GM12891 (cell line): Measurements from ENCODE around the gene TBC1D4.
A peak's percentile ranks its signal among the peaks of the same experiment; 100 is the strongest.
"Not testable (repeated sequence)": the region's sequence is repeated elsewhere in the genome, so short reads cannot be mapped to it uniquely, and the experiment has no call there.

Source experiments
- DNase-seq: peaks from one replicate; pipeline ENCODE4 v3.0.0; 2011; ENCODE audit warnings: low spot score; ENCODE audit not compliant: insufficient read length
- FAIRE-seq: peaks from 2 replicates; lab custom pipeline; 2011; peaks lifted over from hg19 to GRCh38; lab: Jason Lieb, UNC
- PAX5 ChIP-seq: IDR thresholded peaks from 2 replicates; pipeline ENCODE4 v1.6.1; 2011; ENCODE audit warnings: low read length, moderate library complexity, mild to moderate bottlenecking; ENCODE audit not compliant: insufficient read depth, severe bottlenecking
- POLR2A ChIP-seq: IDR thresholded peaks from 2 replicates; pipeline ENCODE4 v1.6.1; 2011; ENCODE audit warnings: low read depth, low read length, control low read depth
- POLR2AphosphoS5 ChIP-seq: IDR thresholded peaks from 2 replicates; pipeline ENCODE4 v1.6.1; 2011; ENCODE audit warnings: low read depth, low read length, control low read depth
- POU2F2 ChIP-seq: IDR thresholded peaks from 2 replicates; pipeline ENCODE4 v1.6.1; 2011; ENCODE audit warnings: low read depth, mild to moderate bottlenecking, control low read depth, low read length, moderate library complexity
- SPI1 ChIP-seq: IDR thresholded peaks from 2 replicates; pipeline ENCODE4 v1.6.1; 2011; ENCODE audit warnings: low read depth, low read length, control low read depth
- TAF1 ChIP-seq: IDR thresholded peaks from 2 replicates; pipeline ENCODE4 v1.6.1; 2011; ENCODE audit warnings: low read depth, low read length, control low read depth

Gene TBC1D4

DNA sequence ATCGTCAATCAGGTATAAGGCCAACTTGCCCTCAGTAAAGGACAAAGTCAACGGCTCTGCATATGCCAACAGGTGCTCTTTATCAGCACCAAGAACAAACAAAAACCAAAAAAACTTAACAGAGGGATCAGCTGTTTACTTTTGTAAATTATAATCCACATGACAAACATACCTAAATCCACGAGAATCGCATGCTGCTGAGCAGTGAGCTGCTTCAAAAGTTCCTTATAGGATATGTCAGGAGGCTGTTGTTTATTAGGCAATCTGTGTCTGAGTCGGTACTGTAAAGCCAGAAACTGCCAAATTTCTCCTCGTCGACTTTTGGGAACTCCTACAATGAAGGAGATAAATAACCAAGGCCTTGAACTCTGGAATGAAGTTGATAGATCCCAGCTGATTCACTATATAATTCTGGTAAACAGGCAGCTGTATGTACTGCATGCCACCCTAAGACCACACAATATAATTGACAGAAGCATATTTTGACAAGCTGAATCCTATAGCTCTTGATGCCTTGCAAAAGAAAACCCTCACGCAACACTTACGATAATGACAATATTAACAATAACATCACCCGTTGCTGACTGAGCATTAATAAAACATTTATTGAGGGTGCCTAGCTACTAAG lies 179.8 kb downstream of the TBC1D4 start:
- FAIRE-seq = no peak
- DNase-seq = no peak
- no peak for TF ChIP-seq POLR2A
- TF ChIP-seq POU2F2 = no peak
- TF ChIP-seq SPI1 = no peak
- TF ChIP-seq PAX5 = no peak
- no peak for TF ChIP-seq TAF1
- TF ChIP-seq POLR2AphosphoS5 = no peak

DNA sequence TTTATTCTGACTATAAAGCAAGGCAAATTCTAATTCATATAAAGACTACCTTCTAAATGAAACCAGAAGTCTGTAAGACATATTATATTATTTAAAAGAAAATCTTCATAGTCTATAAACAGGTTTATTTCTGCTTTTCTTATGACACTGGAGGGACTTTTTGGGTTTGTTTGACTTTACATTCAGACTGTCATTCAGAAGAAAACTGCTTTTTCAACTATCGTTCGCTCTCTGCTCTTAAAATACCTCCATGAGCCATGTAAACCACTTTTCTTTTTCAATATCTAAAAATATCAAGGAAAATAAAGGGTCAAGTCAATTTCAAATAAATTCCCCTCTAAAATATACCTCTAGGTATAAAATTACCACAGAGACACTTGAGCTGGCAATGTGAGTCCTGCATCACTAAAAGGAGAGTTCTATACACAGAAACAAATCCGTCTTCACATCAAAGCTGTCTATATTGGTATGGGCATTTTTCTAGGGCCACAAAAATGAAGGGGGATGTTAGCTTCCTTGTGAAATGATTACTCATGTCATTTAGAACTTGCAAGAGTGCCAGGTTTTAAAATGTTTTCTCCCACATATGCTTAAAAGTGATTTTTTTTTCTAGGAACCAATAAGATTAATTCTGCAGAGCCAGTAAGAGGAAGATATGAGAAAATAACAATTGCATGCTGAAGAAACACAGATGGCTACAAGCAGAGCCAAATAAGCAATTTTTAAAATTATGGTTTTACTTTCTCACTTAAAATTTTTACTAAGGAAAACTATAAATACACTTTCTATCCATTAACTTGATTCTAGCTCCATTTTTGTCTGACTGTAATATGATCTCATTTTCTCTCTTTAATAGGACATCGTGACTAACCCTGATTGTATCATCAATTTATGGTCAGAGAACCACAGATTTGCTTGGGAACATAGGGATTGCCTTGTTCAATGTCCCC lies 181.8 kb downstream of the TBC1D4 start:
- FAIRE-seq (no peak), DNase-seq (no peak)
- no peak for TF ChIP-seq POLR2A
- no peak for TF ChIP-seq POLR2AphosphoS5
- TF ChIP-seq PAX5 = no peak
- no peak for TF ChIP-seq POU2F2
- TF ChIP-seq SPI1 = no peak
- TF ChIP-seq TAF1 = no peak

DNA sequence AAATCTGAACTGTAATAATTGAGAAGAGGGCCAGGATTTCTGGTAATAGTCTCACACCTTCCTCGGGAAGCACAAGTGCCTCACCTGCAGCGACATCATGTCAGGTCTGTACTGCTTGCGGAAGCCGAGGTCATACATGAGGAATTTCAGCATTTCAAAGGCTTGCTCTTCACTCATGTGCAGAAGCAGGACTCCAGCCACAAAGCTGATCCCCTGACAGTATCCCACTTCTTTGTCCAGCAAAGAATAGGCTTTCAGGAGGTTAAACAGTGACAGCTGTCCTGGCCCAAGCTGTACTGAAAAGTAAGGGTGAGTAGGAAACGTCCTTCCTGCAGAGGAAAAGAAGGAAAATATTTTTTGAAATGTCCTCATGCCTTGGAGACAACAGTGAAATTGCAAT lies 182.7 kb downstream of the TBC1D4 start:
- FAIRE-seq = peak; percentile 54
- DNase-seq = no peak
- TF ChIP-seq SPI1 (no peak), POLR2A (no peak), POU2F2 (no peak), TAF1 (no peak), POLR2AphosphoS5 (no peak), PAX5 (no peak)

DNA sequence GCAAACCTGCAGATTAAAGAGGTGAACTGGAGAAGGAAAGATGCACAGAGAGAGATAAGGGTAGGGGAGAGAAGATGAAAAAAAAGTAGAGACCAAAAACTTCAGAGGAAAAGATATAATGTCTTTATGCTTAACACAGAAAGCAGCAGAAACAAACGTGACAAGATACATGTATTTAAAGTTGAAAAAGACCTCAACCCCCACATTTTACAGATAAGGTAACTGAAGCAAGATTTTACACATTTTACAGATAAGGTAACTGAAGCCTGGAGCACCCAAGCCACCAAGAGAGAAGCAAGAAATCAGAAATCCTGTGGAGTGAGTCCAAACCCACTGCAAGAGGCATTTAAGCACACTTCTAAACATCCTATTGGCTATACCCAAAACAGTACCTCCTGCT lies 185.3 kb downstream of the TBC1D4 start:
- no peak for FAIRE-seq
- TF ChIP-seq POLR2AphosphoS5 (no peak), POLR2A (no peak), TAF1 (no peak), POU2F2 (no peak), SPI1 (no peak)
- no peak for DNase-seq

DNA sequence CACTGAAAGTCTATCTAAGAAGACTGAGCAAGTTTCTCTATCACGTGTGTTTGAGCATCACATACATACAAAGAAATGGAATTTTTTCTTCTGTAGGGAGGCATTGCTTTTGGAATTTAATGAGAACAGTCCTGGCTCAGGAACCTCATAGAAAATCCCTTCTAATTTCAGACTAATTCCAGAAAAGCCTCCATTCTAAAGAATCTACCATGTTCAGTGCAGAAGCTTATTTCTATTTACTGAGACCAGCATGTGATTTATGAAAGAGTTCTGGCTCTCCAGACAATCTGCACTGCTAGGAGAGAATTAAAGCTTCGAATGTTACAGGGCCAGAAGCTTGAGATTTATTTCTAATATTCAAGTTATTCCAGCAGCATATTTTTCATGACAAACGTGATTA lies 186.8 kb downstream of the TBC1D4 start:
- TF ChIP-seq POLR2A = no peak
- TF ChIP-seq POLR2AphosphoS5 = no peak
- DNase-seq (no peak), FAIRE-seq (no peak)

DNA sequence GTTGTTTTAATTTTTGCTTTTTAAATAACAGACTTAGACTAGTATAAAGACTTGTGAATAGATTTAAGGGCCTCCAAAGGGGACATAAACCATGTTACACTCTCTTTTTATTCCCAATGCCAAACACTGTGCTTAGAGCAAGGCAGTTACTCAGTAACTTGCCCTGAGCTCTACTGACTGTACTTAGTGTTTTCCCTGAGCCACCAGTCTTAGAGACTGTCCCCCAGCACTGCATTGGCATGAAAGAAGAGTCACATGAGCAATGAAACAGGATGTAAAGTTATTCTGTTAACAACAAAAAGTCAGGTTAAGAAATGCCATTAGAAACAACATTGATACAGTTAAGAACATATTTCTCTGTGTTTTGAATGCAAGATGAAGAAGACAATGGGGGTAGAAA lies 187.9 kb downstream of the TBC1D4 start:
- no peak for FAIRE-seq

DNA sequence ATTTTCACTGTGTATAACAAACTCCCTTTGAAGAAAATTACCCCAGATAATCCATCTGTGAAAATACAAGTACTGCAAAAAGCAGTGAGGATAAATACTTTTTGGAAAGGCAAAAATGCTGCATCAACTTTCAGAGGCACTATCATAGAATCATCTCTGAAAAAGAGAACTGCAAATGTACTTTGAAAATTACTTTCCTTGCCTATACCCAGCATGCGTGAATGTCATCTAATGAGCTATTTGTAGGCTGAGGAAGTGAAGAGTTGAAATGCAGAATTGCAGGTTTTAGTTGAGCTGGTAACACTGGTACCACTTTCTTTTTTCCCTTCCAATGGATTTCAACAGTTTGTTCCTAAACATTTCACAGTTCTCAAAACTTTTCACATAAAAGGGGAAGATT lies 196.7 kb downstream of the TBC1D4 start:
- TF ChIP-seq POLR2A (no peak), SPI1 (peak; percentile 81), TAF1 (no peak)
- FAIRE-seq = peak; percentile 48
- DNase-seq = no peak

More for the DNA sequence above, 187.9 kb downstream of the TBC1D4 start:
- no peak for DNase-seq
- TF ChIP-seq POLR2AphosphoS5 (no peak), POLR2A (no peak)

DNA sequence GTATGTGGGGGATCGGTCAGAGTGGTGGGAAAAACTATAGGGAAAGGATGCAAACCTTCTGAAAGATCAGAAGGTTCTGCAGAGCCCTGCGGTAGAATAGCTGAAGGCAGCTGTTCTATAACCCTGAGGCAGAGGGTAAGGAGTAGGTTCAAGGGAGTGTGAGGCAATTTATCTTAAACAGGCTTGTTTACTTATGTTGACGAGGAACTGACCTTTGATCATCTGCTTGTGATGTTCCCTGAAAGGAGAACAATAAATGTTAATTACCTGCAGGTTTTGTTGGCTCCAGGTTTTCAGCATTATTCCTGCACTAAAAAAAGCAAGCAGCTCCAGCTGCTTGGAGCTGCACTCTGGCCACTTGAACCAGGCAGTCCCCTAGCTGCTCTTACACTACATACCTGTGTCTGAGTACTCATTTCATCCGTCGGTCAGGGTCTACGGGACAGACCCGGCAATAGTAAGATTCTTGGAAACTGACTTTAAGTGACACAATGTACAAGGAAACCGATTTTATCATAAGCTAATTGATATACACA lies 202.1 kb downstream of the TBC1D4 start:
- no peak for TF ChIP-seq PAX5
- DNase-seq (no peak), FAIRE-seq (no peak)

DNA sequence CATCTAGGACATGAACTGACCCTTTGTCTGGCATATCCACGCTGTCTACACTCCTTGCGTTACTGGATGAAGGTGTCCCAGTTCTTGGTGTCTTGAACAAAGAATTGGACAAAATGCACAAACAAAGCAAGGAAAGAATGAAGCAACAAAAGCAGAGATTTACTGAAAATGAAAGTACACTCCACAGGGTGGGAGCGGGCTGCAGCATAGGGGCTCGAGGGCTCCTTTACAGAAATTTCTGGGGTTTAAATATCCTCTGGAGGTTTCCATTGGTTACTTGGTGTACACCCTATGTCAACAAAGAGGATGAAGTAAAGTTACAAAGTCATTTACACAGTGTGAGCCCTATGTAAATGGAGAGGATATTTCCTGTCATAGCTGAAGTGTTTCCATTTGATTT lies 208.3 kb downstream of the TBC1D4 start:
- DNase-seq, FAIRE-seq: not testable (repeated sequence)

DNA sequence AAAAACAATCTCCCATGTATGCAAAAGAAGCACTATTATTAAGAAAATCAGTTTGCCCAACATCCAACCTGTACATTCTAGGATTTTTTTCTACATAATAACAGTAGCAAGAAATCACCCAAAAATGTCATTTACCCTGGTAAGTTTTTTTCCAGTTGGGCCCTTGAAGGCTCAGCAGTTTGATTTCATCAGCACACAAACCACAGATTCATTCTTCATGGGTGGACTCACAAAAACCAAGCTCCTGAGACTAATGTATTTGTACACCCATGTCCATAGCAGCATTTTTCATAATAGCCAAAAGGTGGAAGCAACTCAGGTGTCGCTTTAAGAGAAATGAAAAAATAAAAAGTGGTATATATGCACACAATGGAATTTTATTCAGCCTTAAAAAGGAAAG lies 210.1 kb downstream of the TBC1D4 start:
- FAIRE-seq = no peak
- no peak for DNase-seq
- TF ChIP-seq POLR2A (no peak), POU2F2 (no peak), TAF1 (no peak), PAX5 (no peak), SPI1 (no peak), POLR2AphosphoS5 (no peak)

DNA sequence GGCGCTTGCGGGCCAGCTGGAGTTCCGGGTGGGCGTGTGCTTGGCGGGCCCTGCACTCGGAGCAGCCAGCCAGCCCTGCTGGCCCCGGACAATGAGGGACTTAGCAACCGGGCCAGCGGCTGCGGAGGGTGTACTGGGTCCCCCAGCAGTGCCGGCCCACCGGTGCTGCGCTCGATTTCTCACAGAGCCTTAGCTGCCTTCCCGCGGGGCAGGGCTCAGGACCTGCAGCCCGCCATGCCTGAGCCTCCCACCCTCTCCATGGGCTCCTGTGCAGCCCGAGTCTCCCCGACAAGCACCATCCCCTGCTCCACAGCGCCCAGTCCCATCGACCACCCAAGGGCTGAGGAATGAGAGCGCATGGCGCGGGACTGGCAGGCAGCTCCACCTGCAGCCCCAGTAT lies 213.5 kb downstream of the TBC1D4 start:
- not testable (repeated sequence) for FAIRE-seq, DNase-seq
